ENCODE measurements around the gene WSCD2. TPM values are rescaled to one million over a fixed set of nuclear protein-coding genes. Genes with fewer than 3 reads are reported as not detected.

WSCD2 gene
- total RNA-seq, 1 donor from 2014 or later = not detected

DNA sequence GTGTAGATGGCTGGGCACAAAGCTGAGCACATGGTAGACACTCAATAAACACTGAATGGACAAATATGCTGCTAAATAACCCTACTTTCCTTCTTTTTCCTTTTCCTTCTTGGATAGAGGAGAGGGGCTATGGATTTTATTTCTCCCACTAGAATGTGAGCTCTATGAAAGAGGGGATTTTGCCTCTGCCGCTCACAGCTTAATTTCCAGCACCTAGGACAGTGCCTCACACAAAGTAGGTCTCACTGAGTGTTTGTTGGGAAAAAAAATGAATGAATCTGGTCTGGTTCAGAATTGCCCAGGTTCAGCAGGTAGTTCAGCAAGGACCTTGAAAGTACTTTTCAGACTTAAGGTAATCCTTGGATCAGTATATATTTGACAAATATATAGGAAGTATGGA lies 65.5 kb downstream of the WSCD2 start:
- no peak for DNase-seq (ENCODE audit: low read depth)
- TF ChIP-seq, protein P1, sequence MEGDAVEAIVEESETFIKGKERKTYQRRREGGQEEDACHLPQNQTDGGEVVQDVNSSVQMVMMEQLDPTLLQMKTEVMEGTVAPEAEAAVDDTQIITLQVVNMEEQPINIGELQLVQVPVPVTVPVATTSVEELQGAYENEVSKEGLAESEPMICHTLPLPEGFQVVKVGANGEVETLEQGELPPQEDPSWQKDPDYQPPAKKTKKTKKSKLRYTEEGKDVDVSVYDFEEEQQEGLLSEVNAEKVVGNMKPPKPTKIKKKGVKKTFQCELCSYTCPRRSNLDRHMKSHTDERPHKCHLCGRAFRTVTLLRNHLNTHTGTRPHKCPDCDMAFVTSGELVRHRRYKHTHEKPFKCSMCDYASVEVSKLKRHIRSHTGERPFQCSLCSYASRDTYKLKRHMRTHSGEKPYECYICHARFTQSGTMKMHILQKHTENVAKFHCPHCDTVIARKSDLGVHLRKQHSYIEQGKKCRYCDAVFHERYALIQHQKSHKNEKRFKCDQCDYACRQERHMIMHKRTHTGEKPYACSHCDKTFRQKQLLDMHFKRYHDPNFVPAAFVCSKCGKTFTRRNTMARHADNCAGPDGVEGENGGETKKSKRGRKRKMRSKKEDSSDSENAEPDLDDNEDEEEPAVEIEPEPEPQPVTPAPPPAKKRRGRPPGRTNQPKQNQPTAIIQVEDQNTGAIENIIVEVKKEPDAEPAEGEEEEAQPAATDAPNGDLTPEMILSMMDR (conservative IDR thresholded peaks at IDR 0.05; ENCODE audit: low read depth, low read length) = no peak
- no peak overlapping the region for H3K4me3 ChIP-seq (ENCODE audit: low read depth, low read length)

DNA sequence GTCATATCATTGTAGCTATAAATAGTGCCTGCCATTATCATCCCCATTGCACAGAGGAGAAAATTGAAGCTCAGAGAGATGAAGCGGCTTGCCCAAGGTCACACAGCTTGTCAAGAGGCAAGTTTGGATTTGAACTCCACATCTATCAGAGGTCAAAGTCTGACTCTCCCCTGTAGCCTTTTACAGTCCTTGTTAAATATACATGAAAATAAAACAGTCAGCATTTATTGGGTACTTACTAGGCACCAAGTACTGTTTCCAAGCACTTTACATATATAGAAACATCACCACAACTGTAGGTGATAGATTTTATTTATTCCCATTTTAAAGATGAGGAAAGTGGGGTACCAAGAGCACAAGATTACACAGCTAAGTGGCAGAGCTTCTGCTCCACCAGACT lies 67.2 kb downstream of the WSCD2 start:
- TF ChIP-seq, protein P1 (conservative IDR thresholded peaks at IDR 0.05; ENCODE audit: low read depth, low read length) = no peak
- no peak for DNase-seq (ENCODE audit: low read depth)

DNA sequence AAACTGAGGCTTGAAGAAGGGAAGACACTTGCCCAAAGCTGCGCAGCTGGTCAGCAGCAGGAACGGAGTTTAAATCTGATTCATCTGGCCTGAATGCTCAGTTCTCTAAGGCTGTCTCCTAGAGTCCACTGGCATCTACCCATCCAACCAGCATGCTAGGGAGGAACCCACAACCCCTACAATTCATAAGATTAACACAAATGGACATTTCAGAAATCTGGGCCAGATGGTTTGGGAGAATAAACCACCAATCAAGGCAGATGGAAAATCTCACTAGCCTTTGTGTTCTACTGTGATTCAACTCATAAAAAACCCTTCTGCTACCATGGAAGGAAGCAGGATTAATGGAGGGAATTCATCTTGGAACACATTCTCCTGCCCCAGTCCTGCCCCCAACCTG lies 67.8 kb downstream of the WSCD2 start:
- DNase-seq (ENCODE audit: low read depth) = no peak
- TF ChIP-seq, protein P1 (conservative IDR thresholded peaks at IDR 0.05; ENCODE audit: low read depth, low read length) = no peak
- no peak overlapping the region for H3K4me3 ChIP-seq (ENCODE audit: low read depth, low read length)

More for the DNA sequence above, 67.2 kb downstream of the WSCD2 start:
- no peak overlapping the region for H3K4me3 ChIP-seq (ENCODE audit: low read depth, low read length)

DNA sequence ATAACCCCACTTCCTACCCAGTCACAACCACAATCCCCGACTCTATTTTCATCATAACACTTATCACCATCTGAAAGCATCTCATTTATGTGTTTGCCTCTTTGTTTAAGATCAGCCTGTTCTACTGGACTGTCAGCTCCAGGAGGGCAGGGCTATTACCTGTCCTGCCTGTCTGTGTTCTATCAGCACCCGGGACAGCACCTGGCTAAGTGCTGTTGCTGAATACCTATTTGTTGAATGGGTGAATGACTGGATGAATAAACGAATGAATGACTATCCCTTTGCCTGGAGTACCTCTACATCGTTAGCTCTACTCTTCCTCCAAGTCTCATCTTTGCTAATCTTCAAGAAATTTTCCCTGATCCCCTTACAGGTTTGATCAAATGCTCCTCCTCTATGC lies 69.0 kb downstream of the WSCD2 start:
- DNase-seq (ENCODE audit: low read depth) = no peak
- H3K4me3 ChIP-seq (ENCODE audit: low read depth, low read length) = no peak overlapping the region
- TF ChIP-seq, protein P1 (conservative IDR thresholded peaks at IDR 0.05; ENCODE audit: low read depth, low read length) = no peak

DNA sequence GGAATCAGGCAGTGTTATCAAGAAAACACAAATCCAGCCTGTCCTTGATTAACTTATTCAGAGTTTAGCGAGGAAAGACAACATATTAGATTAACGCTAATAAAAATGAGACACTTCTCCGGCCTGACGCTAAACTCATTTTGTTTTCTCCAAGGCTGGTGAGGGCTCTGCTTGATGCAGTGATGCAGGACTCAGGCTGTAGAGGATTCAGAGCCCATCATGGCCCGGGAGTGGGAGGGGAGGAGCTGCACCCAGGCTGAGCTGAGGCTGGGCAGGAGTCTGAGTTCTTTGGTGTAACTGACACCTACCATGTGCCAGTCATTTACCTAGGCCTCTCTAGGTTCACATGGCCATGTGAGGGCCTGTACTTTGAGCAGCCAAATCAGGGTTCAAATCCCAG lies 70.0 kb downstream of the WSCD2 start:
- H3K4me3 ChIP-seq (ENCODE audit: low read depth, low read length) = no peak overlapping the region
- TF ChIP-seq, protein P1 (conservative IDR thresholded peaks at IDR 0.05; ENCODE audit: low read depth, low read length) = no peak
- no peak for DNase-seq (ENCODE audit: low read depth)

DNA sequence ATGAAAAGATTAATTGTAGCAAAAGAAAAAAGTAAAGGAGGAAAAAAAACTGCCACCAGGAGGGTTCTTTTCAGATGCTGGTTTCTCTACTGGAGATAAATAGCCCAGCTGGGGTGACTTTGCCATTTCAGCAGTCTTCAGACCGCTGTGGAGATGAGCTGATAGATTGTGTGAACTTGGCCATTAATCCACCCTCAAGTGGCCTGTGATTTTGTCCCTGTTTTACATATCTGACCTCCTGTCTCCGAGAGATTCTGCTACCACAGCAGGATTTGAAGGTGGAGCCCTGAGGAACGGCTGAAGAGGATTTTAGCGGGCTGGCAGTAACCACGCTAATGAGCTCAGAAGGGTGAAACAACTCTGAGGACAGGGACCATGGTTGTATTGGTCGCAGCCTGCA lies 72.7 kb downstream of the WSCD2 start:
- H3K4me3 ChIP-seq (ENCODE audit: low read depth, low read length) = no peak overlapping the region
- no peak for DNase-seq (ENCODE audit: low read depth)
- TF ChIP-seq, protein P1 (conservative IDR thresholded peaks at IDR 0.05; ENCODE audit: low read depth, low read length) = no peak

DNA sequence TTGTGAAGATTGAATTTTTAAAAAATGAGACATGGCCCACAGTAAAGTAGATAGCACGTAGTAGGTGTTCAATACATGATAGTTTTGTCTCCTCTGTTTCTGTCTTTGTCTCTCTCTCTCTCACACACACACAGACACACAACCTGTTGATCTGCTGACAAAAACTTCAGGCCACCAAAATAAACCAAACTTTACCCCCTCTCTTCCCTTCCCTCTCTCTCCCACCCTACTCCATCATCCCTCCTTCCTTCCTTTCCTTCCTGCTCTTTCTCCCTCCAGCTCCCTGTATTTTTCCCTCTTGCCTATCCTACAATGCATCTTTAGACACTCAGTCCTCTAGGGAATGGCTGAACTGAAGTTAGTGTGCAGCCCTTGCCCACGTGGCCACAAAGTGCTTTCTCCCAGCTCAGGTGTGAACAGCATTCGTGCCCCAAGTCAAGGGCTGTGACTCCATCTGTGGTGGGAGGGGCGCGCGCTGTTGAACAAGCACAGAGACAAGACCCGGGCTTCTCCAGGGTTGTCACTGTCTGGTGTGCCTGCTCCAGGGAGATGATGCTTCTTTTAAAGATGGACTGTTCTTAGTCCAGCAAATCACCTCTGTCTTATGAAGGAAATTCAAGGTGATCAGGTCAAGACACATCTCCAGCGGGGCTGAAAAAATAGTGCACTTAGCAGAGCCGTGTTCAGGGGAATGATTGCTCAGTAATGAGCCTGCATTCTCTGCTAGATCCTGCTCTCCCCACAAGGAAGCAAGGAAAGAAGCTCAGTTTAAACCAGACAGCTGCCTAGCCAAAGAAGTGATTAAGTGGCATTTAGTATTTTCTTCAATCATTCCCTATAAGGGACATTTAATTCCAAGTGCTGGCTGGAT lies 75.3 kb downstream of the WSCD2 start:
- no peak overlapping the region for H3K4me3 ChIP-seq (ENCODE audit: low read depth, low read length)
- TF ChIP-seq, protein P1 (conservative IDR thresholded peaks at IDR 0.05; ENCODE audit: low read depth, low read length) = no peak
- no peak for DNase-seq (ENCODE audit: low read depth)

Data from epithelial cell of proximal tubule (primary cell).